GM23338 (cell line): ENCODE results near the gene CD3G. TPM values are rescaled to one million over a fixed set of nuclear protein-coding genes. Genes with fewer than 3 reads are reported as not detected.

Experiments
- ATAC-seq: fragments of 200-7000 bp; cut with Tn5 transposase; 3 replicates; pipeline ENCODE4 v1.9.1; 2020
- DNase-seq: peaks from one replicate; pipeline ENCODE4 v3.0.0-alpha.2; 2015; ENCODE audit warnings: low spot score
- H2AFZ ChIP-seq: fragments of 200-600 bp; sonication (generic); 2 replicates; pipeline ENCODE4 v1.8.0; 2016; ENCODE audit warnings: antibody characterized with exemption, mild to moderate bottlenecking, moderate library complexity
- H3F3A ChIP-seq: fragments of 200-600 bp; sonication (generic); replicated peaks from 2 replicates; pipeline ENCODE4 v1.8.0; 2017; ENCODE audit warnings: antibody characterized with exemption, mixed run types, low read depth
- H3K27ac ChIP-seq: fragments of 200-600 bp; sonication (generic); 2 replicates; pipeline ENCODE4 v1.6.1; 2016; ENCODE audit warnings: low read depth
- H3K27me3 ChIP-seq: fragments of 200-600 bp; sonication (generic); 2 replicates; pipeline ENCODE4 v1.8.0; 2016; ENCODE audit warnings: mild to moderate bottlenecking, mixed run types, moderate library complexity; ENCODE audit not compliant: insufficient read depth
- H3K36me3 ChIP-seq: fragments of 200-600 bp; sonication (generic); 2 replicates; pipeline ENCODE4 v1.8.0; 2016; ENCODE audit warnings: mild to moderate bottlenecking; ENCODE audit not compliant: insufficient read depth
- H3K4me1 ChIP-seq: fragments of 200-600 bp; sonication (generic); 2 replicates; pipeline ENCODE4 v1.8.0; 2016; ENCODE audit warnings: mild to moderate bottlenecking, moderate library complexity; ENCODE audit not compliant: insufficient read depth
- H3K4me2 ChIP-seq: fragments of 200-600 bp; sonication (generic); 2 replicates; pipeline ENCODE4 v1.7.1; 2017; ENCODE audit warnings: mixed run types
- H3K4me3 ChIP-seq: fragments of 200-600 bp; sonication (generic); 2 replicates; pipeline ENCODE4 v1.6.1; 2016; ENCODE audit warnings: mixed run types
- H3K79me2 ChIP-seq: fragments of 200-600 bp; sonication (generic); replicated peaks from 2 replicates; pipeline ENCODE4 v1.8.0; 2017; ENCODE audit warnings: mild to moderate bottlenecking; ENCODE audit not compliant: insufficient read depth
- H3K9me2 ChIP-seq: fragments of 200-600 bp; sonication (generic); 2 replicates; pipeline ENCODE4 v1.8.0; 2017; ENCODE audit not compliant: insufficient read depth
- H4K20me1 ChIP-seq: fragments of 200-600 bp; sonication (generic); replicated peaks from 2 replicates; pipeline ENCODE4 v1.8.0; 2017; ENCODE audit warnings: mild to moderate bottlenecking; ENCODE audit not compliant: insufficient read depth
- H3K27ac Mint-ChIP-seq: 2 replicates; pipeline ENCODE4 v1.8.0; 2020; ENCODE audit warnings: inconsistent platforms, mild to moderate bottlenecking, moderate library complexity, mixed read lengths
- H3K27me3 Mint-ChIP-seq: 3 replicates; pipeline ENCODE4 v1.8.0; 2022; ENCODE audit warnings: low read depth, mild to moderate bottlenecking, moderate library complexity, mixed read lengths, inconsistent platforms; ENCODE audit not compliant: insufficient read depth, poor library complexity
- H3K36me3 Mint-ChIP-seq: 3 replicates; pipeline ENCODE4 v1.8.0; 2021; ENCODE audit warnings: low read depth, mild to moderate bottlenecking, inconsistent platforms, moderate library complexity, mixed read lengths
- H3K4me1 Mint-ChIP-seq: 3 replicates; pipeline ENCODE4 v1.8.0; 2020; ENCODE audit warnings: mild to moderate bottlenecking, inconsistent platforms, mixed read lengths
- H3K4me3 Mint-ChIP-seq: 3 replicates; pipeline ENCODE4 v1.8.0; 2021; ENCODE audit warnings: moderate library complexity, mild to moderate bottlenecking, inconsistent platforms, mixed read lengths
- H3K9me3 Mint-ChIP-seq: 3 replicates; pipeline ENCODE4 v1.8.0; 2020; ENCODE audit warnings: moderate library complexity, mild to moderate bottlenecking, inconsistent platforms, mixed read lengths
- CTCF ChIP-seq, 2 experiments: fragments of 200-600 bp in 1 of 2; sonication (generic) in 1 of 2; conservative IDR thresholded peaks; 2 replicates each; pipeline versions ENCODE4 v1.5.1 to v1.6.1; 2016 to 2017; ENCODE audit warnings: antibody characterized with exemption in 2 of 2, low read depth in 2 of 2, mild to moderate bottlenecking in 2 of 2, moderate library complexity in 1 of 2
- EZH2 ChIP-seq: fragments of 200-600 bp; sonication (generic); IDR thresholded peaks from one replicate; pipeline ENCODE4 v1.8.0; 2017; ENCODE audit warnings: antibody characterized with exemption, mild to moderate bottlenecking, low read depth; ENCODE audit not compliant: unreplicated experiment
- EZH2phosphoT487 ChIP-seq: fragments of 200-600 bp; sonication (generic); IDR thresholded peaks from one replicate; pipeline ENCODE4 v1.8.1; 2018; ENCODE audit warnings: antibody characterized with exemption; ENCODE audit not compliant: unreplicated experiment
- JUNB ChIP-seq: IDR thresholded peaks from one replicate; pipeline ENCODE4 v1.6.1; 2016; ENCODE audit warnings: antibody characterized with exemption; ENCODE audit not compliant: unreplicated experiment
- NANOG ChIP-seq: IDR thresholded peaks from 2 replicates; pipeline ENCODE4 v1.6.1; 2016; ENCODE audit warnings: antibody characterized with exemption, borderline replicate concordance
- POLR2AphosphoS5 ChIP-seq: IDR thresholded peaks from 2 replicates; pipeline ENCODE4 v1.6.1; 2016; ENCODE audit warnings: antibody characterized with exemption, low read depth
- REST ChIP-seq: IDR thresholded peaks from one replicate; pipeline ENCODE4 v1.6.1; 2018; ENCODE audit warnings: antibody characterized with exemption; ENCODE audit not compliant: unreplicated experiment
- STAT1 ChIP-seq: IDR thresholded peaks from one replicate; pipeline ENCODE4 v1.6.1; 2016; ENCODE audit warnings: antibody characterized with exemption; ENCODE audit not compliant: unreplicated experiment
- ZNF462 ChIP-seq: fragments of 250-450 bp; sonication (Bioruptor Pico); IDR thresholded peaks from 2 replicates; pipeline ENCODE4 v1.5.0; 2020; ENCODE audit warnings: mild to moderate bottlenecking, moderate library complexity
- polyA plus RNA-seq: library from polyadenylated mRNA; unstranded; fragments of >200 nt; fragmentation: Nextera tagmentation; extraction: Ambion mirVana; gene quantifications from 2 replicates; pipeline ENCODE4 v1.2.1, GENCODE V29; 2016
- total RNA-seq: library from RNA; depleted of rRNA; stranded (reverse); fragments of >200 nt; shearing (Covaris generic); gene quantifications from 2 replicates; pipeline ENCODE4 v1.2.3, GENCODE V29; 2014
- TF ChIP-seq, protein P1 (sequence below): IDR thresholded peaks from 2 replicates; pipeline ENCODE4 v1.6.1; 2016; ENCODE audit warnings: antibody characterized with exemption

CD3G gene
- total and polyA plus RNA-seq, 2 experiments from 2014 or later = not detected

DNA sequence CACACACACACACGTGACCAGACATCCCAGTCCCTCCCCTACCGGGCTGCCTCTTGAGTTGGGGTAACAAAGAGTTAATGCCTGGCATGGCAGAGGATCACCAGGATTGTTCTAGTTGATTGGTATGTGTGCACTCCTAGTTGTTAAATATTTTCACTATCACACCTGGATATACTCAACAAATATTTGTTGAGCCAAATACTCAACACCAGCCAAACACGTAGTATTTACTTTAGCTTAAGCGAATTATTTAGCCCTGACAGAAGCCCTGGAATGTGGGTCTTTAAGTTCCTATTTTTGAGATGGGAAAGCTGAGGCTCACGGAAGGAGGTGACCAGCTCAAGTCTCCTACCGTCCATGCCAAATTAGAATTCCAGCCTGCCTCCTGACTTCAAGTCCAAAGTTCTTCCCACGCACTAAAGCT is 29.1 kb upstream of the CD3G start (continued):
- no peak for TF ChIP-seq CTCF (conservative IDR thresholded peaks at IDR 0.05; ENCODE audit: low read depth in 2 of 2)

- Histone ChIP-seq H2AFZ (no peak overlapping the region), H3K27ac (no peak overlapping the region), H3F3A (peaks cover 9% of the 10 kb centered on the region), H3K9me2 (no peaks in the 10 kb centered on the region), H3K27me3 (peaks cover 17% of the 10 kb centered on the region; the same call in 1 of the 2 replicates), H3K4me2 (no peak overlapping the region), H4K20me1 (no peaks in the 10 kb centered on the region), H3K79me2 (no peaks in the 10 kb centered on the region), H3K36me3 (no peaks in the 10 kb centered on the region), H3K4me3 (no peak overlapping the region), H3K4me1 (peaks cover 23% of the 10 kb centered on the region)
- no peaks in the 10 kb centered on the region for H3K9me3 Mint-ChIP-seq
- no peaks in the 10 kb centered on the region for H3K36me3 Mint-ChIP-seq
- DNase-seq (no peak), ATAC-seq (no peak)
- TF ChIP-seq JUNB (no peak), EZH2 (no peak), REST (no peak), NANOG (no peak), ZNF462 (CRISPR knock-in tag) (no peak), EZH2phosphoT487 (no peak), STAT1 (no peak), POLR2AphosphoS5 (no peak)
- TF ChIP-seq, protein P1, sequence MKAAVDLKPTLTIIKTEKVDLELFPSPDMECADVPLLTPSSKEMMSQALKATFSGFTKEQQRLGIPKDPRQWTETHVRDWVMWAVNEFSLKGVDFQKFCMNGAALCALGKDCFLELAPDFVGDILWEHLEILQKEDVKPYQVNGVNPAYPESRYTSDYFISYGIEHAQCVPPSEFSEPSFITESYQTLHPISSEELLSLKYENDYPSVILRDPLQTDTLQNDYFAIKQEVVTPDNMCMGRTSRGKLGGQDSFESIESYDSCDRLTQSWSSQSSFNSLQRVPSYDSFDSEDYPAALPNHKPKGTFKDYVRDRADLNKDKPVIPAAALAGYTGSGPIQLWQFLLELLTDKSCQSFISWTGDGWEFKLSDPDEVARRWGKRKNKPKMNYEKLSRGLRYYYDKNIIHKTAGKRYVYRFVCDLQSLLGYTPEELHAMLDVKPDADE = no peak
- H3K27me3 Mint-ChIP-seq = peaks cover 7% of the 10 kb centered on the region
- no peak overlapping the region for H3K27ac Mint-ChIP-seq
- H3K4me3 Mint-ChIP-seq = no peak overlapping the region
- H3K4me1 Mint-ChIP-seq = peaks cover 30% of the 10 kb centered on the region
Measured at GRCh38 chr11:118318124-118318523, 26.0 kb upstream of the CD3G start.
